Measurements from ENCODE around the gene PLXND1.

The PLXND1 gene

DNA sequence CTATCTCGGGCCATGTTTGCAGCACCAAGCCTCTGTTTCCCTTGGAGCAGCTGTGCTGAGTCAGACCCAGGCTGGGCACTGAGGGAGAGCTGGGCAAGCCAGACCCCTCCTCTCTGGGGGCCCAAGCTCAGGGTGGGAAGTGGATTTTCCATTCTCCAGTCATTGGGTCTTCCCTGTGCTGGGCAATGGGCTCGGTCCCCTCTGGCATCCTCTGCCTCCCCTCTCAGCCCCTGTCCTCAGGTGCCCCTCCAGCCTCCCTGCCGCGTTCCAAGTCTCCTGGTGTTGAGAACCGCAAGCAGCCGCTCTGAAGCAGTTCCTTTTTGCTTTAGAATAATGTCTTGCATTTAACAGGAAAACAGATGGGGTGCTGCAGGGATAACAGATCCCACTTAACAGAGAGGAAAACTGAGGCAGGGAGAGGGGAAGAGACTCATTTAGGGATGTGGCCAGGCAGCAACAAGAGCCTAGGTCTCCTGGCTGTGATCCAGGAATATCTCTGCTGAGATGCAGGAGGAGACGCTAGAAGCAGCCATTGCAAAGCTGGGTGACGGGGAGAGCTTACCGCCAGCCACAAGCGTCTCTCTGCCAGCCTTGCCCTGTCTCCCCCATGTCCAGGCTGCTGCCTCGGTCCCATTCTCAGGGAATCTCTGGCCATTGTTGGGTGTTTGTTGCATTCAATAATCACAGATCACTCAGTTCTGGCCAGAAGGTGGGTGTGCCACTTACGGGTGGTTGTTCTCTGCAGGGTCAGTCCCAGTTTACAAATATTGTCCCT, 76.9 kb downstream of the PLXND1 start:
- Mint-ChIP-seq H3K27me3 (no peaks in the 10 kb centered on the region), H3K4me3 (no peak overlapping the region), H3K27ac (no peak overlapping the region)

GRCh38 chr3:129528589-129529100, 77.8 kb downstream of the PLXND1 start, which contains the start of gene RHO:
TSS of gene RHO (plus strand) at chr3:129528639. CDS start at chr3:129528734, 95 bp downstream.
- H3K4me3 Mint-ChIP-seq: no peak within 1 kb of the TSS
- H3K27me3 Mint-ChIP-seq: no peaks in the 10 kb centered on the region
- no peaks in the 10 kb centered on the region for H3K9me3 Mint-ChIP-seq
- H3K4me1 Mint-ChIP-seq (ENCODE audit: low read depth): peaks cover 3% of the 10 kb centered on the region
- DNase-seq: no peak
- no peak within 1 kb of the TSS for H3K27ac Mint-ChIP-seq
- H3K36me3 Mint-ChIP-seq (ENCODE audit: low read depth): no peaks in the 10 kb centered on the region

More for the DNA sequence above, 76.9 kb downstream of the PLXND1 start:
- no peaks in the 10 kb centered on the region for H3K9me3 Mint-ChIP-seq
- H3K36me3 Mint-ChIP-seq (ENCODE audit: low read depth): no peaks in the 10 kb centered on the region
- DNase-seq: no peak
- peaks cover 3% of the 10 kb centered on the region for H3K4me1 Mint-ChIP-seq (ENCODE audit: low read depth)

DNA sequence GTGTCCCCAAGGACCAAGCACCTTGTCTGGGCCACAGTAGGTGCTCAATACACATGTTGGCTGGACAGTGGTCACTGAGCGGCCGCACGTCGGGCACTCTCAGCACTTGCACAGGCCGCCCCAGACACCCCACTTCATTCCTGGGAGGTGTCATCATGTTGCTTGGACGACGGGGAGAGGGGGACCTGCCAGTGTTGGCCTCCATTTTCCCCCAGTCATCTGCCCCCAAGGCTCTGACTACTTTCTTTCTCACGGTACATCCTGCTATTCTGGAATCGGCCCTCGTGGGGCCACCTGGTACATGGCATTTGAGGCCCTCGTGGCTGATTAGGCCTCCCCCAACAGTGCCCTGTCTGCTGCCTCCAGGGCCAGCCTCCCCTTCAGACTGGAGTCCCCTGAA, 79.2 kb downstream of the PLXND1 start:
- Mint-ChIP-seq H3K9me3 (no peaks in the 10 kb centered on the region), H3K4me1 (ENCODE audit: low read depth) (peaks cover 3% of the 10 kb centered on the region), H3K27me3 (no peaks in the 10 kb centered on the region), H3K27ac (no peak overlapping the region), H3K4me3 (no peak overlapping the region), H3K36me3 (ENCODE audit: low read depth) (no peaks in the 10 kb centered on the region)
- DNase-seq: no peak

DNA sequence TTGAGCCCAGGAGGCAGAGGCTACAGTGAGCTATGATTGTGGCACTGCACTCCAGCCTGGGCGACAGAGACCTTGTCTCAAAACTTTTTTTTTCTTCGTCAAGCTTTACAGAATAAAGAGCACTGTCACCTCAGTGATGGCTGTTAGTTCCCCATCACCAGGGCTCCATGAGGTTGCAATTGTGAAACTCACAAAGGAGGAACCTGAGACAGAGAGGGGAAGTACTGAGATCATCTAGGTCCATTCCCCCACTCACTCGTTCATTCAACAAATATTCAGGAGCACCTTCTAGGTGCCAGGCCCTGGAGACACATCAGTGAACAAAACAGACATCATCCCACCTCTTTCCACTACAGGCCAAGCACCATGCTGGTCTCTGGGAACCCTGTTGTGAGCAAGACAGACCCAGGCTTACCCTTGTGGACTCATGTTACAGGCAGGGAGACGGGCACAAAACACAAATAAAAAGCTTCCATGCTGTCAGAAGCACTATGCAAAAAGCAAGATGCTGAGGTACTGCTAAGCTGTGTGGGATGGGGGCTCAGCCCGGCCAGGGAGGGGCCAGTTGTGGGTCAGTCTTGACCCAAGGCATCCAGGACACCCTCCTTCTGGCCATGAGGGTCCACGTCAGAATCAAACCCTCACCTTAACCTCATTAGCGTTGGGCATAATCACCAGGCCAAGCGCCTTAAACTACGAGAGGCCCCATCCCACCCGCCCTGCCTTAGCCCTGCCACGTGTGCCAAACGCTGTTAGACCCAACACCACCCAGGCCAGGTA, 80.2 kb downstream of the PLXND1 start:
- peaks cover 3% of the 10 kb centered on the region for H3K4me1 Mint-ChIP-seq (ENCODE audit: low read depth)
- H3K36me3 Mint-ChIP-seq (ENCODE audit: low read depth): no peaks in the 10 kb centered on the region
- no peak overlapping the region for H3K4me3 Mint-ChIP-seq
- no peaks in the 10 kb centered on the region for H3K9me3 Mint-ChIP-seq
- no peak for DNase-seq
- H3K27me3 Mint-ChIP-seq: no peaks in the 10 kb centered on the region
- H3K27ac Mint-ChIP-seq: no peak overlapping the region

GRCh38 chr3:129525341-129525968, 81.0 kb downstream of the PLXND1 start:
- no peak for DNase-seq
- no peaks in the 10 kb centered on the region for H3K36me3 Mint-ChIP-seq (ENCODE audit: low read depth)
- no peak overlapping the region for H3K4me3 Mint-ChIP-seq
- peaks cover 3% of the 10 kb centered on the region for H3K4me1 Mint-ChIP-seq (ENCODE audit: low read depth)
- H3K27ac Mint-ChIP-seq: no peak overlapping the region
- H3K9me3 Mint-ChIP-seq: no peaks in the 10 kb centered on the region
- no peaks in the 10 kb centered on the region for H3K27me3 Mint-ChIP-seq

DNA sequence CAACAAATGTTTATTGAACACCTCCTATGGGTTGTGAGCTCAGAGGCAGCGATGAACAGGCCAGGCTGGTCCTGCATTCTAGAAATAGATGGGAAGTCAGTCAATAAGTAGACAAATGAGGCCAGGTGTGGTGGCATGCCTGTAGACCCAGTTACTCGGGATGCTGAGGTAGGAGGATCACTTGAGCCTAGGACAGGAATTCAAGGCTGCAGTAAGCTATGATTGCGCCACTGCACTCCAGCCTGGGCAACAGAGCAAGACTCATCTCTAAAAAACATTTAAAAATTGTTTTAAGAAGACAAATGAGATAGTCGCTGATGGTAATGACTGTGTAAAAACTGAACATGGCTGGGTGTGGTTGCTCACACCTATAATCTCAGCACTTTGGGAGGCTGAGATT, 82.4 kb downstream of the PLXND1 start:
- no peak overlapping the region for H3K27ac Mint-ChIP-seq
- no peak for DNase-seq
- no peaks in the 10 kb centered on the region for H3K36me3 Mint-ChIP-seq (ENCODE audit: low read depth)
- H3K4me1 Mint-ChIP-seq (ENCODE audit: low read depth): peaks cover 3% of the 10 kb centered on the region
- no peaks in the 10 kb centered on the region for H3K27me3 Mint-ChIP-seq
- H3K9me3 Mint-ChIP-seq: no peaks in the 10 kb centered on the region
- no peak overlapping the region for H3K4me3 Mint-ChIP-seq

DNA sequence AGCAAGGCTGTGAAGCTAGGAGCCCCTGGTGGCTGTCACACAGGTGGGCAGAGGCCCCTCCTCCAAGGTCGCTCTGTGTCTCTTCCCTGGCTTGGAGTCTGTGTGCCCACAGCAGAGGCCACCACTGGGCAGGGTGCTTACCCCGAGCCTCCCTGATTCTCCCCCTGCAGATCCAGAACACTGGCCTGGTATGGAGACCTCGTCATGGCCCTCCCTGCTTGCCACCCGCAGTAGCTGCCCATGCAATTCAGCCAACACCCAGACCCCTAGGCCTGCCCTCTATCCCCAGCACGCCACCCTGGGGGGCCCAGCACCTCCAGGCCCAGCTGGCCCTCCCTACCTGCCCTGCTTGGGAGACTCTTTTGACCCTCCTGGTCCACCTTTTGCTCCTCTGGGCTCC, 83.5 kb downstream of the PLXND1 start:
- no peak for DNase-seq
- Mint-ChIP-seq H3K36me3 (ENCODE audit: low read depth) (no peaks in the 10 kb centered on the region), H3K27me3 (no peaks in the 10 kb centered on the region), H3K9me3 (no peaks in the 10 kb centered on the region), H3K4me3 (no peak overlapping the region), H3K4me1 (ENCODE audit: low read depth) (peaks cover 3% of the 10 kb centered on the region), H3K27ac (no peak overlapping the region)

DNA sequence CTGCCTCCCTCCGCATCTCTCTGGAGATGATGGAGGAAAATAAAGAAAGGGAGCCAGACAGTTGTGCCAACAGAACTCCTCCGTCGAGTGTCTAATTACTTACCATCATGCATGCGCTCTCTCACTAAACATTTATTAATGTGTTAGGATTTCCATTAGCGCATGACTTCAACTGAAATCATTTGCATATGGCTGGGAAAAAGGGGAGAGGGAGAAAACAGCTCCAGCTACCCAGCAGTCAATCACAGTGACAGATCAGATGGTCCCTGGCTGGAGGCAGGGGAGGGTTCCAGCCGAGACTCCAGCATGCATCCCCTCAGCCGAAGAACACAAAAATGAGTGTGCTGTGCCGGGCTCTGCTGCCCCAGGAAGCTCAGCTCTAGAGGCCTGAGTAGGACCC, 84.9 kb downstream of the PLXND1 start:
- Mint-ChIP-seq H3K27me3 (no peaks in the 10 kb centered on the region), H3K9me3 (no peaks in the 10 kb centered on the region), H3K27ac (no peak overlapping the region)

GRCh38 chr3:129520960-129521359, 85.5 kb downstream of the PLXND1 start:
- no peaks in the 10 kb centered on the region for H3K9me3 Mint-ChIP-seq
- no peak overlapping the region for H3K4me3 Mint-ChIP-seq

More for the DNA sequence above, 84.9 kb downstream of the PLXND1 start:
- peaks cover 4% of the 10 kb centered on the region for H3K36me3 Mint-ChIP-seq (ENCODE audit: low read depth)
- no peak for DNase-seq
- no peak overlapping the region for H3K4me3 Mint-ChIP-seq
- H3K4me1 Mint-ChIP-seq (ENCODE audit: low read depth): peaks cover 3% of the 10 kb centered on the region

GRCh38 chr3:129519896-129520715, 86.4 kb downstream of the PLXND1 start:
- no peaks in the 10 kb centered on the region for H3K27me3 Mint-ChIP-seq

More at GRCh38 chr3:129520960-129521359, 85.5 kb downstream of the PLXND1 start:
- Mint-ChIP-seq H3K36me3 (ENCODE audit: low read depth) (peaks cover 8% of the 10 kb centered on the region), H3K27ac (no peak overlapping the region), H3K4me1 (ENCODE audit: low read depth) (peaks cover 3% of the 10 kb centered on the region), H3K27me3 (no peaks in the 10 kb centered on the region)
- DNase-seq: no peak

DNA sequence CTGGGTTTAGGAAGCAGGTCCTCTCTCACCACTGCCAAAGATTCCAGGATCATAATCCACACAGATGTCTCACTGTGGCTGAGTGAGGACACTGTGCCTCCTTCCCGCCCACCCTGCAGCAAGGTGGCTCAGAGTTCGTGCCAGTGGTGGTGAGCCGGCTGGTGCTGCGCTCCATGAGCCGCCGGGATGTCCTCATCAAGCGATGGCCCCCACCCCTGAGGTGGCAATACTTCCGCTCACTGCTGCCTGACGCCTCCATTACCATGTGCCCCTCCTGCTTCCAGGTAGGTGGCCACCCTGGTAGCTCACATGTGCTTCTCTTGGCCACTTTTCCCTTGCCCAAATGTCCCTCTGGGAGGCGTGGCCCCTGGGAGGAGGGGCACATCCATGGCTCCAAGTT, 87.0 kb downstream of the PLXND1 start:
- Mint-ChIP-seq H3K36me3 (ENCODE audit: low read depth) (peaks cover 14% of the 10 kb centered on the region), H3K4me1 (ENCODE audit: low read depth) (no peaks in the 10 kb centered on the region), H3K4me3 (no peak overlapping the region), H3K27ac (no peak overlapping the region), H3K9me3 (no peaks in the 10 kb centered on the region), H3K27me3 (no peaks in the 10 kb centered on the region)
- no peak for DNase-seq

More at GRCh38 chr3:129519896-129520715, 86.4 kb downstream of the PLXND1 start:
- Mint-ChIP-seq H3K9me3 (no peaks in the 10 kb centered on the region), H3K27ac (no peak overlapping the region), H3K4me3 (no peak overlapping the region), H3K4me1 (ENCODE audit: low read depth) (no peaks in the 10 kb centered on the region), H3K36me3 (ENCODE audit: low read depth) (peaks cover 11% of the 10 kb centered on the region)
- no peak for DNase-seq

DNA sequence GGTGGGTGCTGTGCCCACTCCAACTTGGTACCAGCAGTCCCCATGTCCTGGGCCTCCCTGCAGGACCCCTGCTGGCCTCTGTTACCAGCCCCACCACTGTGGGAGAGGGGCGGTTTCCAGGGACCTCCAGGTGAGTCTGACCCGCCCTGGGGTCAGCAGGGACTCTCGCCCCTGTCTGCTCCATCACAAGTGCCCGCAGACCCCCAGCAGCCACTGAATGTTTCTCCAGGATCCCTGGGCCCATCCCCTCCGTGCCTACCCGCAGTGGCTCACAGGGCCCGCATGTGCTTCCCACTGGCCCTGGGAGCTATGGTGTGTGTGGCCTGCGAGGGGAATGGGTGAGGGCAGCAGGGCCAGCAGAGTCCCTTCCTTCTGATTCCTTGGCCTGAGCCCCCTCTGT, 87.9 kb downstream of the PLXND1 start:
- Mint-ChIP-seq H3K36me3 (ENCODE audit: low read depth) (peaks cover 14% of the 10 kb centered on the region), H3K9me3 (no peaks in the 10 kb centered on the region), H3K27me3 (no peaks in the 10 kb centered on the region), H3K27ac (no peak overlapping the region), H3K4me1 (ENCODE audit: low read depth) (no peaks in the 10 kb centered on the region), H3K4me3 (no peak overlapping the region)
- DNase-seq: no peak

DNA sequence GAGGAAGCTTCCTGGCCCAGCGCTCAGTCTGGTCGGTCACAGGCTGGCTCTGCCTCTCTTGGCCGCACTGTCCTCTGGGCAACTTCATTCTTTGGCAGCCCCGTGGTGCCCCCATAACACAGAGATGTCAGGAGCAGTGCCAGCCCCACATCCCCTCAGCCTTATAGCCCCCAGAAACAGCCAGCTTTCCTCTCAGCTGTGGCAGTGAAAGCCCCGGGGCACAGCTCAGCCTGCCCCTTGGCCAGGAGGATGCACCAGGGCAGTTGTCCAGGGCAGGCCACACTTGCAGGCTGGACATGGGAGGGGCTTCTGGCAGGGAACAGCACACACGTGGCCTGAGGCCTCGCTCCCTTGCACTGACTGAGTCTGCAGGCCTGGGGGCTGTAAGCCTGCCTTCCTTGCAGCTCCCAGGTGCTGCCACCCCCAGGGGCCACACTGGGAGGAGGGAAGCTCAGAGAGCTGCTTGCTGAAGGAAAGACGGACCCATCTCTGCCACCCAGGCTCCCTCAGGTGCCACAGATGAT, 88.4 kb downstream of the PLXND1 start:
- DNase-seq: no peak
- no peaks in the 10 kb centered on the region for H3K4me1 Mint-ChIP-seq (ENCODE audit: low read depth)
- no peak overlapping the region for H3K4me3 Mint-ChIP-seq
- H3K27ac Mint-ChIP-seq: no peak overlapping the region
- peaks cover 17% of the 10 kb centered on the region for H3K36me3 Mint-ChIP-seq (ENCODE audit: low read depth)
- no peaks in the 10 kb centered on the region for H3K27me3 Mint-ChIP-seq
- no peaks in the 10 kb centered on the region for H3K9me3 Mint-ChIP-seq

GRCh38 chr3:129517516-129517915, 89.0 kb downstream of the PLXND1 start:
- H3K36me3 Mint-ChIP-seq (ENCODE audit: low read depth): peaks cover 20% of the 10 kb centered on the region
- H3K4me1 Mint-ChIP-seq (ENCODE audit: low read depth): no peaks in the 10 kb centered on the region
- no peak for DNase-seq
- H3K9me3 Mint-ChIP-seq: no peaks in the 10 kb centered on the region
- no peak overlapping the region for H3K4me3 Mint-ChIP-seq
- H3K27ac Mint-ChIP-seq: no peak overlapping the region
- no peaks in the 10 kb centered on the region for H3K27me3 Mint-ChIP-seq
